Activated CD8-positive, alpha-beta memory T cell treated with anti-CD3 and anti-CD28 coated beads, Interleukin-2, amount 50 U/mL, for 4 hours (primary cell): Measurements from ENCODE around the gene OTOP2.

Source experiments
- DNase-seq: peaks from one replicate; pipeline ENCODE4 v3.0.0-alpha.2; 2020

Gene OTOP2

GRCh38 chr17:74925242-74925641 is 1.2 kb downstream of the OTOP2 start:
- no peak for DNase-seq

DNA sequence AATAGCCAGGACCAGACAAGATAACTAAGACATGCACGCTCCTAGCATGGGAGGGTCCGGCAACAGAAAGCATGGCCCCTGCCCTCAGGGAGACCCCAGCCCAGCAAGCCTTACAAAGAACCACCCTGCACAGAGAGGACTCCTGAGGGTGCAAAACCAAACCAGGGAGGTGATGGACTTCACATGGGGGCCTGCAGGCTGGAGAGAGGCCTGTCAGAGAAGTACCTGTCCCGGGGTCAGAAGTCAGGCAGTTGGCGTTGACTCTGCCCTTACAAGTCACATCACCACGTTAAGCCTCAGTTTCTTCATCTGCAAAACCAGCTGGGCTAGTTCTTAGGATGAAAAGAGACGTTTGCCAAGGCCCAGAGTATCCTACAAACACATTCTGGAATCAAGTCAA is 4.7 kb downstream of the OTOP2 start:
- no peak for DNase-seq

DNA sequence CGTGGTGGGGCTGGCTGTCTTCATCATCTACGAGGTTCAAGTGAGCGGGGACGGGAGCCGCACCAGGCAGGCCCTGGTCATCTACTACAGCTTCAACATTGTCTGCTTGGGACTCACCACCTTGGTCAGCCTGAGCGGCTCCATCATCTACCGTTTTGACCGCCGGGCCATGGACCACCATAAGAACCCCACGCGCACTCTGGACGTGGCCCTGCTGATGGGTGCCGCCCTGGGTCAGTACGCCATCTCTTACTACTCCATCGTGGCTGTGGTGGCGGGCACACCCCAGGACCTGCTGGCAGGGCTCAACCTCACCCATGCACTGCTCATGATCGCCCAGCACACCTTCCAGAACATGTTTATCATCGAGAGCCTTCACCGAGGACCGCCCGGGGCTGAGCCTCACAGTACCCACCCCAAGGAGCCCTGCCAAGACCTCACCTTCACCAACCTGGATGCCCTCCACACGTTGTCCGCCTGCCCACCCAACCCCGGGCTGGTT is 6.5 kb downstream of the OTOP2 start:
- DNase-seq: no peak

- DNase-seq: no peak
Observed at GRCh38 chr17:74935048-74935447, 11.0 kb downstream of the OTOP2 start.

DNA sequence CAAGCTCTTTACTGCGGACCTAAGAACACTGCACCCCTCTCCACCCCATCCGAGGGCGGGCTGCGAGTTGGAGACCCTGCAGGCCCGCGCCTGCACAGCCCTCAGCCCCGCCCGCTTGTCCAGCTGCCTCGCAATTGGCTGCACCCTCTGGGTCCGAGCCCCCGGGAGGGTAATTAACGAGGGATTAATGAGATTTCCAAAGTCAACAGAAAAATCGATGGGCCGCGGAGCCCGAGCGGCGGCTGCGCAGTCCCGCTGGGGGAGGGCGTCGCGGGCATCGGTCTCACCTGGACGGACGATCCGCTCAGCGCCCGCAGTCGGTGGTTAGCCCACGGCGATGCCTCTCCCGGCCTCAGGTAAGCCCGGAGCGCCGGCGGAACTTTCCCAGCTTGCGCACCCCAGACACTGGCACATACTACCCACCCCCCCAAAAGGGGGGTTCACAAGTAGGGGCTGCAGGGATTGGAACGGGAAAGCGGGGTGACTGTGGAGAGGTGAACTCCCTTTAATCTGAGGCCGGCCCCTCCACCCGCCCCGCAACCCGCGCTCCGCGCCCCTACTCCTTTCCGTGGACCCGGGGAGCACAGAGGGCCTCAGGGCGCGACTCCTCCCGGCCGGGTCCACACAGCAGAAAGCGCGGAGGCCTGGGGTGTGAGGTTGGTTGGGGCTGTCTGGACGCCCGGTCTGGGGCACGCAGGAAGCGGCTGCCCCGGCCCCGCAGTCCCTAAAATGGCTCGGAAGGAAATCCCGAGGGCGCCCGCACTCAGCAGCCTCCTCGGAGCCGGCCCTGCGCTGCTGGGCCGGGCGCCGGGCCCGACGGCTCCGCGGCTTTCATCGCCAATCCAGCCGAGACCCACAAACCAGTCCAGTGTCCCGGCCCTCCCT is 11.8 kb downstream of the OTOP2 start, which contains the start of gene OTOP3:
Gene OTOP3 (plus strand): TSS at position 314 of the 885 bp plus-strand sequence. CDS start 24 bp downstream, at position 338.
- DNase-seq: no peak

GRCh38 chr17:74936470-74936799 is 12.4 kb downstream of the OTOP2 start:
- DNase-seq: no peak

GRCh38 chr17:74937064-74938051 is 13.3 kb downstream of the OTOP2 start:
- DNase-seq: no peak

DNA sequence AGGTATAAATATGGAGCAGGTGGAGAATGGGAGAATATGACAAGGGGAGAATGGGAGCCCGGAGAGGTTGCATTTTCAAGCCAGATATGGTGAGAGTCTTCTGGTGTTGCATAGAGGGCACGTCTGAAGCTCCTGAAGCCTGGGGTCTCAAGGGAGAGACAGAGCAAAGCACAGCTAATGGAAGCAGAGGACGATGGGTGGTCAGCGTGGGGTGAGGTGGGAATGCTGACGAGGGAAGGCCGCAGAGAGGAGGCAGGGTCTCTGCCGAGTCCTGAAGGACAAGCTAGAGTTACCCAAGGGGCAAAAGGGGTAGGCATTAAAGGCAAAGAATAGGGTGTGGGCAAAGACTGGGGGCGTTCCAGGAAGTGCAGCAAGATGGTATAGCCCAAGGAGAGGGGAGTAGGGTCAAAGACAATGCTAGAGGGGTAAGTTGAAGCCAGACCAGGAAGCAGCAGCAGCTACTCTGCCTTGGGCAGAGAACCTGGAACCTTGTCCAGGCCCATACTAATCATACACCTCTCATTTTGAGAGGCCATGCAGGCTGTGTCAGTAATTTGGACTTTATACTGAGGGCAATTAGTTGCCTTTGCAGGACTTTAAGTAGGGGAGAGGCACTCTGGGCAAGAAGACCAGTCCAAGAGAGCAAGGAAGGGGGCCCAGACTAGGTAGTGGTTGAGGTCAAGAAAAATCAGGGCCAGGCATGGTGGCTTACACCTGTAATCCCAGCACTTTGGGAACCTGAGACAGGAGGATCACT is 14.3 kb downstream of the OTOP2 start:
- no peak for DNase-seq

- no peak for DNase-seq
Observed at GRCh38 chr17:74939534-74939933, 15.5 kb downstream of the OTOP2 start.

DNA sequence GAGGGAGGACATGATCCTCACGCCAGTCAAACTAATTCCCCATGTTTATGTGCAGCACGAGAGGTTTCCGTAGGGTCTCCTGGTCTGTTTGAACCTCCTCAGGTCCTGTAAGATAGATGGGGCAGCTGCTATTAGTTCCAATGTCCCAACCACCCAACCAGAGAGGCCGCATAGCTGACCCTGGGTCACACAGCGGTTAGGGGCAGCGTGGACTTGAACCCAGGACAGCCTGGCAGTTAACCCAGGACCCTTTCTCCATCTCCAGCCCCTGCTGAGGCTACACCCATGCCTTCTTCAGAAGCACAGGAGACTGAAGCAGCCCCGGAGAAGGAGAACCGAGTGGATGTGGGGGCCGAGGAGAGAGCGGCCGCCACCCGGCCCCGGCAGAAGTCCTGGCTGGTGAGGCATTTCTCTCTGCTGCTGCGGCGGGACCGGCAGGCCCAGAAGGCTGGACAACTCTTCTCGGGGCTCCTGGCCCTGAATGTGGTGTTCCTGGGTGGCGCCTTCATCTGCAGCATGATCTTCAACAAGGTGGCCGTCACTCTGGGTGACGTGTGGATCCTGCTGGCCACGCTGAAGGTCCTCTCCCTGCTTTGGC is 17.2 kb downstream of the OTOP2 start:
- no peak for DNase-seq

GRCh38 chr17:74943808-74944522 is 19.9 kb downstream of the OTOP2 start:
- no peak for DNase-seq

- no peak for DNase-seq
Observed at GRCh38 chr17:74945543-74945942, 21.5 kb downstream of the OTOP2 start.

DNA sequence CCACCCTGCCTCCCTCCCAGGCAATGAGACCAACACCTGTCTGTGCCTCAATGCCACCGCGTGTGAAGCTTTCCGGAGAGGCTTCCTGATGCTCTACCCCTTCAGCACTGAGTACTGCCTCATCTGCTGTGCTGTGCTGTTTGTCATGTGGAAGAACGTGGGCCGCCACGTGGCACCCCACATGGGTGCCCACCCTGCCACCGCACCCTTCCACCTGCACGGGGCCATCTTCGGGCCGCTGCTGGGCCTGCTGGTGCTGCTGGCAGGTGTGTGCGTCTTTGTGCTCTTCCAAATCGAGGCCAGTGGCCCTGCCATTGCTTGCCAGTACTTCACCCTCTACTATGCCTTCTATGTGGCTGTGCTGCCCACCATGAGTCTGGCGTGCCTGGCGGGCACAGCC is 22.6 kb downstream of the OTOP2 start:
- no peak for DNase-seq

- no peak for DNase-seq
Observed at GRCh38 chr17:74947041-74947754, 23.1 kb downstream of the OTOP2 start.

DNA sequence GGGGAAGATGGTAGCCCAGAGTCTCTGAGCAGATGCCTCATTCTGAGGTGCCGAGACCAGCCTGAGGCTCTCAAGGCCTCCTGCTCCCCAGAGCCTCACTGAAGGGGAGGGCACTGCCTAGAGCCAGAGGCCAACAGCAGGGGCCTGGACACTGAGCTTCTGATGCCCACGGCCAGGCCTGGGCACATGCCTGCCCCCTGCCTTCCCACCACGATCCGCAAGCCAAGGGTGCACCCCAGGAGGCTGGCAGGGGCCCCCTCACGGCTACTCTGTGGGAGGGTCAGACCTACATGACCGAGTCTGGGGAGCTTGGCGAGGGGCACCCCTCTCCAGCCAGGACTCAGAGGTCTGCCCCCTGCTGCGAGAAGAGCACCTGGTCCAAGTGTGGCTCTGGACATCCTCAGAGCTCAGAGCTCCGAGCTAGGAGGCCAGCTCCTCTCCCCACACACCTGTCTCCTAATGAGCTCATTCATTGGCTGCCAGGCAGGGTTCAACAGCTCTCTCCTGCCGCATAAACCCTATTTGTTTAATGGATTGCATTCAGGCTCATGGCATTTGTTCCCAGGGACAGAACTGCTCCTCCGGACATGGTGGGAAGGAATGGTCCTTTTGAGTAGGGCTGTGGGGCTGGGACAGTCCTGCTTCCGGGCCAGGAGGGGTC is 25.5 kb downstream of the OTOP2 start:
- no peak for DNase-seq

GRCh38 chr17:74950207-74950606 is 26.1 kb downstream of the OTOP2 start:
- DNase-seq: no peak

DNA sequence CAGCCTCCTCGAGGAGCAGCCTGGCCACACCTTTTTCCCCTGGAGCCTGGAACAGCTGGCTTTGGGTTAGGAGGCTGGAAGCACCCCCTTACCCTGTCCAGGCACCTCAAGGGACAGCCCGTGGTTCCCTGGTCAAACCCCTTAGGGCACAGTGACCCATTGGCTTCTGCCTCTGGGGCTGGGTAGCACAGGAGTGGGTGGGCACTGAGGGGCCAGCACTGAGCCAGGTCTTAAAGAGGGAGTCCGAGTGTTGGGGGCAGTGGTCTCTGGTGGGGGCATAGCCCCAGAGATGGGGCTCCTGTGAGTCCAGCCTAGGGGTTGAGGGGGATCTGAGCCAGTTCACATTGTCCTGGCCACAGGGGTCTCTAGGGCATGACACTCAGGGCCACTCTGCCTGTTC is 27.0 kb downstream of the OTOP2 start:
- DNase-seq: no peak

GRCh38 chr17:74951680-74952421 is 27.8 kb downstream of the OTOP2 start:
- DNase-seq: no peak

GRCh38 chr17:74952431-74953133 is 28.5 kb downstream of the OTOP2 start:
- no peak for DNase-seq
